Activated T-cell treated with anti-CD3 and anti-CD28 coated beads for 4 hours (primary cell): ENCODE measurements around the gene ZNF385A.

ENCODE experiments used
- DNase-seq: peaks from one replicate; pipeline ENCODE4 v3.0.0-alpha.2; 2020

Gene ZNF385A

DNA sequence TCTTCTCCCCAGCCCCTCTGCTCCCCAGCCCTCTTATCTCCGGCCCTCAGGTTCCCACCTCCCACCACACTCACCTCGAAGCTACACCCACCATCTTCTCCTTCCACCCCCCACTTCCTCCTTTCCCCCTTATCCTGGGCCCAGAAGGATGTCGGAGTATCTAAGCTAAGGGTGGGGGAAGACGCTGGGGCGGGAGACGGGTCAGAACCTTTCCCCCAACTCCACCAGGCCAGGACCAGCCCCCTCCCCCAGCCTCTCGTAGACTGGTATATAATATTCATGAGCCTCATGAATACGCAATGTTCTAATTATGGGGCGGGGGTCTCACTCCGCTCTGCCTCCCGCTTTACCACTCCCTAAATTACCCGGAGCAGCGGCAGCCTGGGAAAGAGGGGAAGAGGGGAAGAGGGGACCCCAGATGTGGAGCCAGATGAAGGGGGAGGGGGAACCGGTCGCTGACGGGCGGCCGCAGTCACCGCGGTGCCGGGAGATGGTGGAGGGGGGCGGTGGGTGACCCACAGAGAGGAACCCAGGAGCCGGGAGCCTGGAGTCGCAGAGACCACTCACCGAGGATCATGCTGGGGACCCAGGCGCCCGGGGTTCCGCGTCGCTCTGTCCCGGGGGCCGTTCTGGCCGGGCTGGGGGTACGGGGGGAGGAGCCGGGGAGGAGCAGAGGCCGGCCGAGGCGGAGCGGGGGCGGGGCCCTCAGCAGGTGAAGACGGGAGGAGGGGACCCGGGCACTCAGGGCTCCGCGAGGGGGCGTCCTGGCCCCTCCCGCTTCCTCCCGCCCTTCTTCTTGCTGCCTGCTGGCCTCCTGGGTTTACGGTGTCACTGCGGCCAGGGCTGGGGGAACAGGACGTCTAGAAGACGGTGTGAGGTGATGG, 6.4 kb upstream of the ZNF385A start:
- DNase-seq: peak; percentile 55

DNA sequence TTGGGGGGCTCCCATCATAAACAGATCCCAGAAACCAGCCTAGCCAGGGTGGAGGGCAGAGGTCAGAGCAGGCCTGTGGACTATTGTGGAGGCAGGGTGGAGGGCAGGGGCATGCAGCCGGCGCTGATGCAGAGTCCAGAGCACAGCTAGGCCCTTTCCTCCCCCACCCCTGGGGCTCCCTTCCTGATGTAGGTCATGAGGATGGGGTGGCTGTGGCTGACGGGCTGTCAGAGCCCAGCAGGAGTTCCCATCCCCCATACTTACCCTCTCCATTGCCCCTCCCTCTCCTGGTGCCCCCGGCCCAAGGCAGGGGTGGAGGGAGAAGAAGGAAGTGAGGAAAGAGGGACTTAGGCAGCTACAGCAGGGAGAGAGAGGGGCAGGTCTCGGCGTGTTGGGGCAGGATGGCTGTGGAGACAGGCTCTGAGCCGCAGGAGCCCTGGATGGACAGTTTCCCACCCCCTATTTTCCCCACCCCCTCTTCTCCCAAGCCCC, 5.7 kb upstream of the ZNF385A start:
- no peak for DNase-seq

DNA sequence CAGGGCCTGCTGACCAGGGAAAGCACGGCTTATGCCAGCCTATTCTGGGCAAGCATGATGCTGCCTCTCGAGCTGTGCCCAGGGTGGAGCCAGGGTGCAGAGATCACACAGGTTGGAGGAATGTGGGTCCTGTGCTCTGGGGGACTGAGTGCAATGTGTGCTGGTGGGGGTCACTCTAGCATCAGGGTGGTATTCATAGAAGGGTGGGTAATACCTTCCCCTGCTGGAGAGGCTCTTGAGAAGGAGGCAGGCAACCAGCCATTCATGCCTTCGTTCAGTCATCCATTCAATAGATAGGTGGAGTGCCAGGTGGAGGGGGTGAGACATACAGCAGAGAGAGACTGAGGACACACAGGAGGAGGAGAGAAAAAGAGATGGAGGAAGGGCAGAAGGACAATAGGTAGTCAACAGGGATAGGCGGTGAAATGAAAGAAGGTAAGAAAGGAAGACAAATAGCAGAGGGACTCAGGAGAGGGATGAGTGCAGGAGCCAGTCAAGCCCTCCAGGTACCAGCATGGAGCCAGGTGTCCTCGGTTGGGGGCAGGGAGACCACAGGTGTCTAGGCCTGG, 5.2 kb upstream of the ZNF385A start:
- DNase-seq: no peak

DNA sequence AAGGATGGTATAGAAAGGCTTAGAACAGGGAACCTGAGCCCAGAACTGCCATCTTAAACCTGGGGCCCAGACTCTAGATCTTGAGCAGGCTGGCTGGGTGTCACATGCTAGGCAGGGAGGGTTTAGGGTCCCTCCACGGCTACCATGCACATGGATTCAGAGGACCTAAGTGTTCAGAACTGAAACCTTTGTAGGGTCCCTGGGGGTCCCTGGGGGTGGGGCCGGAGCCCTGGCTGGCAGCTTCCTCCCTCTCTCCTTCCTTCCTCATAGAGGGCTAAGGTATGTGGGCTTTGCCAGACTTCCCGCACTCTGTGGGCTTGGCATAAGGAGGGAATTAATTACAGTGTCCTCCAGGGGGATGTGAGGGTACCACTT, 4.6 kb upstream of the ZNF385A start:
- DNase-seq: no peak

DNA sequence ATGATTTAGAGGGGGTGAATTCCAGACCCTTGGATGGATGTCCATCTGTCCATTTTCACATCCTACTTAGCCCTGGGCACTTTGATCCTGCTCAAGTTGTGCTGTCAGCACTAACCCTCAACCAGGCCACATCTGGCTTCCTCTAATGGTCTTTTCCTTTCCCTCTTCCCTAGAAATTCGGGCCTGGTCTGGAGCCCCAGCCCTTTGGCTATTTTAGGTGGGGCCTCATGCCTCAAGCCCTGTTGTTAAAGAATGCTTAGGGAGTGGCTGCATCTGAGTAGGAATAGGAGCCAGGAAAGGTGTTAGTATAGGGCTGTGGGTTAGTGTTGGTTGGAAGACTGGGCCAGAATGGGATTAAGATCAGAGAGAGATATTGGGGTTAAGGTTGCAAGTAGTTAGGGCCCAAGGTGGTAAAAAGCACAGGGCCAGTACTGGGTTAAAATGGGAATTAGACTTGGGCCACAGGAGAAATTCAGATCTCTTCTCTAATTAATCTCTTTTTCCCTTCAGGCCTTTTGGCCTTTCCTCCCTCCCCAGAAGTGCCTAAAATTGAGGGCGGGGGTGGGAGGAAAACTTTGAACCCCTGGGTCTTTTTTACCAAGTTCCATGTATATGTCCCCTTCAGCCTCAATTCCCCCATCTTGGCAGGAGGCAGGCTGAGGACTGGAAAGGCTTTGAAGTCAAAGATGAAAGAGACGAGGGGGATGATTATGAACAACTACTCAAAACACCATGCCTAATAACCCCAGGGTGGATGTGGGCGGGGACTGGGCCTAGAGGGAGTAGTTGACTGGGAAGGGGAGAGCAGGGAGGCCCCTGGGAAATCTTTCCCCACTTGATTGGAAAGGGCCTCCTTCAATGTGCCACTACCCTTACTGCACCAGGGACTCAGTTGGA, 4.0 kb upstream of the ZNF385A start:
- DNase-seq: no peak

DNA sequence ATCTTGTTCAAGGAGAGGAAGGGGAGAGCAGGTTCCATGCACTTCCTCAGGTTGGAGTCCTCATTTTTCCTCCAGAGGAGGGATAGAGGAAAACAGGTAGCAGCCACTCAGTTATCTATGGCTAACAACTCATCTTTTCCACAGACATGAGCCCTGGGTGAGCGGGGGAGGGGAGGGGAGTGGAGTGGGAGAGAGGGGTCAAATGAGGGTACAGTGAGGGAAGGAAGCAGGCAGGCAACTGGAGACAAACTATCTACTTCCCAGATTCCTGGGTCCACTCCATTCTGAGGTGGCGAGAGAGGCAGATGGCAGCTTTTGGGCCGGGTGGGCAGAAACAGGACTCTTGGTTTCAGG, 2.6 kb upstream of the ZNF385A start:
- no peak for DNase-seq

DNA sequence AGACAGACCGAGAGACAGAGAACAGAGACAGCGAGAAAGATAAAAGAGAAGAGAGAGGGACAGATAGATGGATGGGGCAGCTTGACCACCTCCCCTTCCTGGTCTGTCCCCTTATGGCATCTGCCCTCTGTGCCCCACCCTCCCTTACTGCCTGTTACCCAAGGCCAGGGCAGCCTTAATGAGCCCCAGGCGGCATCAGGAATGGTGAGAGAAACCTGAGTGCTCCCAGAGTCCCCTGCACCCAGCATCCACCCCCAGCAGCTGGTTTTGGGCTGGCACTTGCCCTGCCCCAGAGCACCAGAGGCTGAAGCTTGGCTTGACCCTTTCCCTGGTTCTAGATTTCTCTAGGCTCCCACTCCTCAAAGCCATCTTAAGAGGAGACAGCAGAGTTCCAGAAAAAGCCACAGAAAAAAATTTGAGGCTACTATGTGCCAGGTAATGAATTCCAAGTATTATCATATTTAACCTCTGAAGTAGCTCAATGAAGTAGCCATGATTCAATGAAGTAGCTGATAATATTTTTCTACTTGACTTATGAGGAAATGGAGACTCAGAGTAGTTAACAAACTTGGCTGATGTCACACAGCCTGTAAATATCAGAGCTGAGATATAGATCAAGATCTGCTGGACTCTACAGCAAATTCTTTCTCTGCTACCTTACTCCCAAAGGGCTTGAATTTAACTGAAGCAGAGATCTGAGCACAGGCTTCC, 2.0 kb upstream of the ZNF385A start:
- DNase-seq: no peak

DNA sequence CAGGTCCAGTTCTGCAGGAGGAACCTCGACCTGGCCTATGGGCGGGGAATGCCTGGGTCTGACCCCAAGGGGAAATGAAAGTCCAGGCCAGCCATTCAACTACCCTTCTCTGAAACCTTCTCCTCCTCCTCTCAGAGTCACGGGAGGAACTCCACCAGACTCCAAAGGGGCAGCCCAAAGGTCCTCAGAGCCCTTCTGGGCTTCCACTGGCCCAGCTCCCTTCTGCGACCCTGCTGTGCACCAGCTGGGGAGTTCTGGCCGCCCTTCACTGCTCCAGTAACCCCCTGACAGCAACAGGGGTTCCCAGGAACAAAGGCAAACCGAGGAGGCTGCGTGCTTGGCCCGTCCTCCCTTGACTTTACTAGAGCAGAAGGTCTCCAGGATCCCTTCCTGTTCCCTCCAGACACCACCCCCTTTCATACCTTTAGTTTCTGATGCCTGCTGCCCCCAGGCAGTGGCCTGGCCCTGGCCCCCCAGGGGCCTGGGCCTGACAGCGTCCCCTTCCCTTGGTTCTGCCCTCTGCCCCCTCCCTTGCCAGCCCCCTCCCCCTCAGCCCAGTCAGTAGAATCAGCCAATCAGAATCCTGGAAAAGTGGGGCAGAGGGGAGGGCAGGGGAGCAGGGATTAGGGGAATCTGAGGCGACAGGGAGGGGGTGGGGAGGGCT, 850 bp upstream of the ZNF385A start:
- no peak for DNase-seq

DNA sequence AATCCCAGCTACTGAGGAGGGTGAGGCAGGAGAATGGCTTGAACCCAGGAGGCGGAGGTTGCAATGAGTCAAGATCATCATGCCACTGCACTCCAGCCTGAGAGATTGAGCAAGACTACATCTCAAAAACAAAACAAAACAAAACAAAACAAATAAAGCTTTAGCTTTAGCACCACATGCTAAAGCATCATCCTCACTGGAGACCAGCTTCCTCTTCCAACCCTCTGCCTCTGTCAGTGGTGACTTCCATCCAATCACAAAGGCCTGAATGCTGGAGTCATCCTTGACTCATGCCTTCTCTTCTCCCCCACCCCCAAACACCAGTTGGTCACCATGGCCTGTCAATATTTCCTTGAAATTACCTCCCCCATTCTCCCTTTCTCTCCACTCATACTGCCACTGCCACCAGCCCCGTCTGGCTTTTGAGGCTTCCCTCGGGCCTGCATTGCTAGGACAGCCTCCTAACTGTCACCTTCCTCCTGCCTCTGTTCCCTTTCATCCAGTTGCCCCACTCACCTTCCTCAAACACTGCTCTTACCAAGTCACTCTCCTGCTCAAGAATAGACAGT, 1.4 kb downstream of the ZNF385A start:
- no peak for DNase-seq

DNA sequence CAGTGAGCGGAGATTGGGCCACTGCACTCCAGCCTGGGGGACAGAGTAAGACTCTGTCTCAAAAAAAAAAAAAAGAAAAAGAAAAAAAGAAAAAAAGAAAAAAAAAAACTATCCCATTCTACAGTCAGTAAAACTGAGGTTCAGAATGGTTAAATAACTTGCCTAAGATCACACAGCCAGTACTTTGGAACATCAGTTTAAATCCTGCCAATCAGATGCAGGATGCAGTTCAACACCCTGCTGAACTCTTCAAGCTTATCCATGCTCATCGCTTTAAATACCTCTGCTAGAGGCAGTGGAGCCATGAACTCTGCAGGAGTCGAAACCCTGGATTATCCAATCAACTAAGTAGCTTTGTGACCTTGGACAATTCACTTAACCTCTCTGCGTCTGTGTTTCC, 3.4 kb downstream of the ZNF385A start:
- no peak for DNase-seq

DNA sequence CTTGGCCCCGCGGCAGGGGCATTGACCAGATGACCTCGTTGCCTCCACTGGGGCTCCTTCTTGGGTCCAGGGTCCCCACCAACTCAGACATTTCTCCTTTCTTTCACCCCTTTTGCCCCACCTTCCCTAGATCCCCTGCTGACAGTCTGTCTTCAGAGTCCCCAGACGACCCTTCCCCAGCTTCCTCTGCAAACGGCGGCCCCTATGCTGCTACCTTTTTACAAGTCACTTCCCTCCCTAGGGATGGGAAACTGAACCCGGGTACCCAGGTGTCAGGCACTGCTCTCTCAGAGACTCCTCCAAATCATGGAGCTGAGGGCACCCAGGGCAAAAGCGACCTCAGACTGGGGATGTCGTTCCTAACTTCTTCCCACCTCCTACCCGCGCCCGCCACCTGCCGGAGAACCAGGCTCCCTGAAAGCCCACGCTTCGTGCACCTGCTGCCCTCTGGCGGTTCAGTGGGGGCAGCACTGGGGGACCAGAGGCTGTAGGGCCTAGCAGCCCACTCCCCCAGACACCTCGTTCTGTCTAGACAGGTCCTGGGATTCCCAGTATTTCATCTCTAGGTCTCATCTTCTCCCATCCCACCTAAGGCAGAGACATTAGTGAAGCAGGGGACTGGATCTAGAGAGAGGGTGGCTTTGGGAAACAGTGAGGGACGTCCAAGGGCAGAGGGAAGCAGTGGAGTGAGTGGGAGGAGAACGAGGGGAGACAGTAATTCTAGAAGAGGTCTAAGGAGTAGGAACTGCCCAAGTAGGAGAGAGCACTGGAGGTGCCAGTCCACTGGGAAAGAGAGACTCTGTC, 4.9 kb downstream of the ZNF385A start:
- peak; percentile 85 for DNase-seq

DNA sequence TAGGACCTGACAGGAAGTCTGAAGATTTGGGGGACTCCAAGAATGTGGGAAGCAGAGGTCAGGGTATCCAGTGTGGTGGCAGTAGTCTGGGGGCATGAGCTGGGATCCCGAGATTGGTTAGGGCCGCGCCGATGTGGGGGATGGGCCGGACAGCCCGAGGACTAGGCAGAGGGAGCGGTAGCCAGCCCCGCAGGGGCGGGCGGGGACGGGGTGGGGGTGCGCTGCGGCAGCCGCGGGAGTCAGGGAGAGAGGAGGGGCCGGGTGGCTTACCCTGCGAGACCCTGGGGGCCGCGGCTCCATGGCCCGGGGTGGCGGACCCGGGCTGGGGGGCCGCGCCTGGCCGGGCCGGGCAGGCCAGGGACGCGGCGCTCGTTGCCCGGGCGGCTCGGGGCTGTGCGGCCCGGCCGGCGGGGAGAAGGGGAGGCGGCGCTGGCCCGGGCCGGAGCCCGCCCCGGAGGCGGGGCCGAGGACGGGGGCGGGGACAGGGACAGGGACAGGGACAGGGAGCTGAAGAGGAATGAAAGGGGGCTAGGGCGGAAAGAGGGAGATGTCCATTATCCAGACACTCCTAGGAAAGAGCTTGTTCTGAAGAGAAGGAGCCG, 5.6 kb downstream of the ZNF385A start:
- no peak for DNase-seq

DNA sequence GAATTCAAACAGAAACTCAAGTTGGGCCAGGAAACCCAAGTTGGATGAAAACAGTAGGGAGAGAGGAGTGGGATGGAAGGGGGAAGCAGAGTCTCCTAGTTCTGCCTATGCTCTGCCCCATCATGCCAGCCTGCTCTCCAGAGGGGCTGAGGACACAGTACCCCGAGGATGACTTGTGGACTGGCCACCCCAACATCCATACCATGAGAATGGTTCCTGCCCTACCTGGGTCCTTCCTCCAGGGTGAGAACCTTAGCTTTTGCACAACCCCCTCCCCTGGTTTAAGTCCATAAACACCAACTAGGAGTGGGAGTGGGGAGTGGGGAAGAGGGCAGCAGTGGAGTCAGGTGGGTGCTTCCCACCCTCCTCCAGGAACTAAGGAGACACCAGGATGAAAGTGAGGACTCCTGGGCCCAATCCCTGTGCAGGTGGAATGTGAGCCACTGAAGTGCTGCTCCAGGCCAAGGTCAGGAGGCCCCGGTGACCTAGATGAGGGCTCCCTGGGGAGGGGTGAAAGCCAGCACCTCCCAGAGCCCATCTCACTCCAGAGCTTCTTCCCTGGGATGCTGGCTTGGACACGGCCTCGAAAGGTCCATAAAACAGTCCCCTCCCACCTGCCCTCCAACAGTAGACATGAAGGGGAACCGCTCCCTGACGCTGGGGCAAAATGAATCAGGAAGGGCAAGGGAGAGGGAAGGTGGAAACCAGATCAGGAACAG, 6.6 kb downstream of the ZNF385A start:
- DNase-seq: no peak

DNA sequence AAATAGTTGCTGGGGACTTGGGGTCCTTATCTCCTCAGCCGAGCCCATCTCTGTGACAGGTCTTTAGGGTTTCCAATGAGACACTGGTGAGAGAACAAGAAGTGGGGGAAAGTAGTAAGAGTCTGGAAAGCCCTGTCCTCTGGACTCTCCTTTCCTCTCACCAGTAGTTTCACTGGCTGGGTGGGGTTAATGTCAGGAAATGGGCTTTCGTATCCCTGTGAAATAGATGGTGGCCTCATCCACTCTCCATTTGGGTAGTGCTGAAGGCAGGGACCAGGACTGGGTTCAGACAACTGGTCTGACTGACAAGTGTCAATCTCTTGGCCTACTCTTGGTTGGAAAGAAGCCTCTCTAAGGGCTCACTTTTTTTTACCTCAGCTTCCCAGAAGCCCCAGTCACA, 7.5 kb downstream of the ZNF385A start:
- DNase-seq: no peak

DNA sequence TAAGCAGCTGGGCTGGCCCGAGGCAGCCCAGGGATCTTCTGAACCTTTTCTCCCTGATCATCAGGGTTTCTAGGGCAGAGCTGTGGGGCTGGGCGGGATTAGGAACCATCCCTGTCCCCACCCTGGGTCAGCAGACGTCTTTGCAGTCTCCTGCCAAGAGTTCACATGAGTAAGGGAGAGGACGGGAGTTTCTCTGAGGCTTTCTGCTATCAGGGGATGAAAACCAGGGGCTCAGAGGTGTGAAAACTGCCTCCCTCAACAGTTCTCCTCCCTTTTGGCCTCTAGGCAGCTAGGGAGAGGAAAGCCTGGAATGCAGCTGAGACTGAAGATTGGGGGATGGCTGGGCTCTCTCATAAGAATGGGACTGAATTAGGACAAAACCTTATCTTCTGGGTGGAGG, 7.9 kb downstream of the ZNF385A start:
- DNase-seq: no peak

DNA sequence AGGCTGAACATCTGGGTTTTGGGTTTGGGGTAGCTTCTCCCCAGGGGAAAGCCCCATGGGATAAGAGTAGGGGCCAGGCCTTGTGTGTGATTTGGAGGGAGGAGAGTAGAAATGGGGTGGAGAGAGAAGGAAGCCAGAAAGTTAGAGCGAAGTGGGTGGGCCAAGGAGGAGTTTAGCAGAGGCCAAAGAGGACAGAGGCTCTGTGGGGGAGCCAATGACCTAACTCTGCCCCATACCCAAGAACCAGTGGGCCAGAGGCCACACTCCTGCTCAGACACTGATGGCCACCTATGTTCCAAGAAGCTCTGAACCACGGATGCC, 9.3 kb downstream of the ZNF385A start:
- DNase-seq: no peak

DNA sequence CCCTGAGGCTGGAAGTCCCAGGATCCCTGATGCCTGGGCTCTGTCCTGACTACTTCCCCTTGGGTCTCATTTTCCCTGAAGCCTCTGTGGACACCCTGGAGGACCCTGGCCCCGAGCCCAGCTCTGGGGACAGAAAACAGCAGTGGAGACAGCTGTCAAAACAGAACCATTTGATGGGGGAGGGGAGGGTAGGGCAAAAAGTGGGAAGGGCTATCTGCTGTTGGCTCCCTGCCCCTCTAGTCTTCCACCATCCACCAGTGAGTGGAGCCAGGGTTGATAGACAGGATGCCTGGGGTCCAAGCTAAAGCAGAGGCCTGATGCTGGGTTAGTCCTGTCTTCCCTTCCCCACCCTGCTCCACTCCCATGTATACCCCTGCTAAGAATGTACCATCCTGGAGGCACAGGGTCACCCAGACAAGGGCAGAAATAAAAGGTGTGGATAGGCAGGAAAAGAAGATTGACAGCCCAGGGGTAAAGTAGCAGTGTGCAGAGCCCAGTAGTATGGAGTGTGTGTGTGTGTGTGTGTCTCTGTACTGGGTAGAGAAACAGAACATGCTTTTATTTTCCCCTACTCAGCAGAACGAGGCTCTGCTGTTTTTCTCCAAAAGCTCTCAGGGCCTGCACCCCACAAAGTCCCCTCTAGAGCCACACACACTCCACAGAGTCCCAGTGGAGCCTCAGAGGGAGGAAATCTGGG, 9.8 kb downstream of the ZNF385A start:
- no peak for DNase-seq

DNA sequence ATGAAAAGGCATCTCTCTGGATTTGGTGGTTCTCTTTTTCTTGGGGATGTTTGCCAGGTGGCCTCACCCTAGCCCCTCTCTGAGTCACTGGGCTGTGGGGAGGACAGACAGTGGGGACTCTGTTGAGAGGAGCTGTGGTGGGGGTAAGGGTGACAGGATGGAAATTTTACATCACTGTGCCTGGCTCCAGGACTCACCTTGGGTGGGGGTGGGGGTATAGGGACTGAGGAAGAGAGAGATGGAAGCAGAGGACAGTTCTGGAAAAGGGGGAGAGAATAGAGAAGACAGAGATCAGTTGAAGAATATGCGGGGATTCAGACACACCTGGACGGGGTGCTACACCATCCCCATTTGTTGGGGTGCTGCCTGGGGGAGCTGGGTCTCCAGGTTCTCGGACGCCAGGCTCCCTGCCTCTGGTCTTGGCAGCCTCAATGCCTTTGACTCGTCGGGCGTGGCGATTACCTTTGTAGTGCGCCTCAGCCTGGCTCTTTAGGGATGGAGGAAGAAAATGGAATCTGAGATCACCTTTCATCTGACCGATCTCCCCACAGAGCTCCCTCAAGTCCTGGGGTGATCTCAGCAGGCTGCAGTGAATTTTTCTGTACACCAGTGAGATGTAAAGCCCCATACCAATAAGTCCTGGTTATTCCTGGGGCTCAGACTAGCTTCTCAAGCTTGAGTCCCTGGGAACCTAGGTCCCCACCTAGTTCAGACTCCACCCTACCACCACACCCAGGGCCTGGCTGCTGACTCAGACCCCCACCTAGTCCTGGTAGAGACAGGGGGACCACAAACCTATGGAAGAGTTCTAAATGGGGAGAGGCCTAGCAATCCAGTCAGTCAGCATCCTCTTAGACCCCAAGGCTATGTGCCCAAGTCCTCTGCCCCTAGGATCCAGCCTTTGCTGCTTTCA, 10.6 kb downstream of the ZNF385A start:
- DNase-seq: no peak
